GM20000 (cell line): ENCODE measurements around the gene PLEKHM3.

Experiments used
- DNase-seq: peaks from one replicate; pipeline ENCODE4 v3.0.0; 2012; ENCODE audit warnings: low spot score
- CTCF ChIP-seq: IDR thresholded peaks from 2 replicates; pipeline ENCODE4 v1.5.1; 2012; ENCODE audit warnings: mild to moderate bottlenecking, control low read depth; ENCODE audit errors: extremely low read depth, missing control alignments

Gene PLEKHM3

GRCh38 chr2:207936380-207936779 lies 88.9 kb downstream of the PLEKHM3 start:
- no peak for DNase-seq
- TF ChIP-seq CTCF, result no peak

- no peak for TF ChIP-seq CTCF
- DNase-seq, result no peak
Measured at GRCh38 chr2:207935991-207936370, 89.3 kb downstream of the PLEKHM3 start.

GRCh38 chr2:207935121-207935990 lies 90.0 kb downstream of the PLEKHM3 start:
- no peak for TF ChIP-seq CTCF
- DNase-seq, result no peak

GRCh38 chr2:207934720-207935119 lies 90.6 kb downstream of the PLEKHM3 start:
- no peak for DNase-seq
- no peak for TF ChIP-seq CTCF

- no peak for TF ChIP-seq CTCF
- no peak for DNase-seq
Measured at GRCh38 chr2:207933396-207934065, 91.8 kb downstream of the PLEKHM3 start.

GRCh38 chr2:207932106-207932505 lies 93.2 kb downstream of the PLEKHM3 start:
- DNase-seq, result no peak
- TF ChIP-seq CTCF, result no peak

- no peak for TF ChIP-seq CTCF
- no peak for DNase-seq
Measured at GRCh38 chr2:207930747-207931146, 94.6 kb downstream of the PLEKHM3 start.
